SJSA1 (cell line): ENCODE measurements around the gene ZBED2. TPM values are rescaled to one million over a fixed set of nuclear protein-coding genes. Genes with fewer than 3 reads are reported as not detected.
"Not testable (repeated sequence)": the region's sequence is repeated elsewhere in the genome, so short reads cannot be mapped to it uniquely, and the experiment has no call there.

Experiments used
- DNase-seq, 2 experiments: peaks; one replicate each; pipeline ENCODE4 v3.0.0-alpha.2; 2015 to 2020; ENCODE audit warnings: low spot score in 2 of 2, low read depth in 1 of 2
- H3K27ac ChIP-seq: fragments of 250-450 bp; sonication (Bioruptor Pico); 2 replicates; pipeline ENCODE4 v1.5.1; 2020; ENCODE audit warnings: mild to moderate bottlenecking, moderate library complexity
- H3K27me3 ChIP-seq: fragments of 250-450 bp; sonication (Bioruptor Pico); replicated peaks from 2 replicates; pipeline ENCODE4 v1.5.1; 2020; ENCODE audit warnings: mild to moderate bottlenecking, moderate library complexity
- H3K36me3 ChIP-seq: fragments of 250-450 bp; sonication (Bioruptor Pico); 2 replicates; pipeline ENCODE4 v1.5.1; 2020; ENCODE audit warnings: mild to moderate bottlenecking
- H3K4me1 ChIP-seq: fragments of 250-450 bp; sonication (Bioruptor Pico); replicated peaks from 2 replicates; pipeline ENCODE4 v1.6.1; 2021; ENCODE audit warnings: mild to moderate bottlenecking
- H3K4me3 ChIP-seq: fragments of 250-450 bp; sonication (Bioruptor Pico); 2 replicates; pipeline ENCODE4 v1.5.1; 2020; ENCODE audit warnings: mild to moderate bottlenecking
- H3K9me3 ChIP-seq: fragments of 250-450 bp; sonication (Bioruptor Pico); replicated peaks from 2 replicates; pipeline ENCODE4 v1.5.1; 2020; ENCODE audit warnings: mild to moderate bottlenecking
- total RNA-seq: library from RNA; depleted of rRNA; stranded (reverse); fragments of >200 nt; shearing (Covaris generic); gene quantifications from 2 replicates; pipeline ENCODE4 v1.2.3, GENCODE V29; 2014; rRNA removed

The ZBED2 gene
- not detected in 2 replicates for total RNA-seq

DNA sequence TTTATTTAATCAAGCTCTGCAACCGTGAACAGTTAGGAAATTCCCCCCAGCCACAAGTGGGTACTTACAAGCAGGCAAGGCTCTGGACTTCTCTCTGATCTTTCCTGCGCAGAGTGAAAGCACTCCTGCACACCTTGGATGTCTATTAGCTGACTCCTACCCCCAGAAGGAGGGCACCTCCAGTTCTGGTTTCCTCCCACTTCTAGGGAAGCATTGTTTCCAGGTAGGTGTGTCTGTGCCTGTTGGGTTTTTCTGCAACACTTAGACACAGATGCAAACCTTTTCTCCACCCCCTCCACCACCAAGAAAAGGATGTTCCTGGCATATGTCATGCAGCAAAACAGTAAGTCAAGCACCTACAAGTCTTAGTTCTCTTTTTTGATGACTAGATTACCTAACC is at the start of gene ZBED2:
TSS of gene ZBED2 (minus strand) at position 115 of the 400 bp plus-strand sequence. CDS start 1,145 bp downstream, outside the sequence.
- Histone ChIP-seq H3K4me1 (peaks cover 52% of the 10 kb centered on the region), H3K27me3 (no peaks in the 10 kb centered on the region), H3K4me3 (no peak within 1 kb of the TSS), H3K36me3 (no peaks in the 10 kb centered on the region; the same call in 1 of the 2 replicates), H3K27ac (peak within 1 kb of the TSS; percentile 75; the same call in 1 of the 2 replicates), H3K9me3 (no peaks in the 10 kb centered on the region)
- no peak for DNase-seq

DNA sequence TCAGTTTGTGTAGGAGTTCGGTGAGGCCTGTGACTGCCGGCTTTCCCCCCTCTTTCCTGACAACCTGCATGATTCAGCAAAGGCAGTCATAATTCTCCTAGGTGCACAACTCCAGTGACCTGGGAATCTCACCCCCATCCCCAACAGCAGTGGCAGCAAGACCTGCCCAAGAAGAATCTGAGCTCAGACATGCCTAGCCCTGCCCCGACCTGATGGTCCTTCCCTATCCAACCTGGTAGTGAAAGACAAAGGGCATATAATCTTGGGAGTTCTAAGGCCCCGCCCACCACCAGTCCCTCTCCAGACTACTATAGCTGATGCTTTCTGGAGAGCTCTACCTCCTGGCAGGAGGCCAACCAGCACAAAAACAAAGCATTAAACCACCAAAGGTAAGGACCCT is 44.2 kb upstream of the ZBED2 start:
- H3K4me1 ChIP-seq, result no peaks in the 10 kb centered on the region
- H3K36me3 ChIP-seq, result no peaks in the 10 kb centered on the region
- no peak for DNase-seq
- no peak overlapping the region for H3K4me3 ChIP-seq
- no peaks in the 10 kb centered on the region for H3K9me3 ChIP-seq
- H3K27me3 ChIP-seq, result no peaks in the 10 kb centered on the region
- H3K27ac ChIP-seq, result no peak overlapping the region

DNA sequence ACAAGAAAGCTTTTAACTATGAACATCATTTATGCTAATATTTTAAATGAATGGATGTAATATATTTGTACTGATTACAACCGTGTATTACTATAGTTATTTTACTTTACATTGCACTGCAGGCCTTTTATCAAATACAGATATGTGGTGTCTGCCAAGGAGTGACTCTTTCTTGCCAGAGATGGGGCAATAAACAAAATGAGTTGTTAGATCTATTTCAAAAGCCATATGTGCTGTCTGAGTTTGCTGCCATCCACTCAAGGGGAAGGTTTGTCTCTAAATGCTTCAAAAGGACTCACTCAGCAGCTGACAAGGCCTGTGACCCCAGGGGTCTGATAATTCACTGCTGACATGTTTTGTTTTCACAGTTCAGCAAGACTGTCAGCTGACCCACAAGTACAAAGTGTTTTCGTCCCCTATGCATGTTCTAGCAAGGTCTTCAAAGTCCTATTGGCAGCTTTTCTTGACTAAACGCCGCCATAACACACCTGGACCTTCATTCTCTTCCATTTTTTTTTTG is 41.3 kb upstream of the ZBED2 start:
- no peaks in the 10 kb centered on the region for H3K9me3 ChIP-seq
- no peak for DNase-seq
- no peaks in the 10 kb centered on the region for H3K27me3 ChIP-seq
- H3K4me1 ChIP-seq, result no peaks in the 10 kb centered on the region
- no peaks in the 10 kb centered on the region for H3K36me3 ChIP-seq
- no peak overlapping the region for H3K27ac ChIP-seq
- no peak overlapping the region for H3K4me3 ChIP-seq

DNA sequence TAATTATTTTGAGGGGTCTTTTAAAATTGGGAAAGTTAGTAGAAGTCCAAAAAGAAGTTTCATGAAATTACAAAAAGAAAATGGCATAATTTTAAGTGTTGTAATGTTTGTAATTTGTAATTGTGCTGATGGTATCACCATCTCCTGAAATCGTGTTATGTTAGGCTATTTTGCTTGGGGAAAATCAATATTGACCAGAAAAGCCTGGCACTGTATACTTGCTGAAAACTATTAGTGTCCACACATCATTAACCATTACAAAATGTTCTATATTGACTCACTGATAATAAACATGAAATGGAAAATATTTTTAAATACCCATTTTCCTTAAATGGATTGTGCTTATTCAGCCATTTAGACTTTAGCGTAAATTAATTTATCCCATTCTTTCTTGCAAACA is 40.3 kb upstream of the ZBED2 start:
- Histone ChIP-seq H3K9me3 (no peaks in the 10 kb centered on the region), H3K4me1 (no peaks in the 10 kb centered on the region), H3K27me3 (no peaks in the 10 kb centered on the region), H3K36me3 (no peaks in the 10 kb centered on the region), H3K27ac (no peak overlapping the region), H3K4me3 (no peak overlapping the region)
- DNase-seq, result no peak

- DNase-seq, H3K27me3 ChIP-seq, H3K4me3 ChIP-seq, H3K36me3 ChIP-seq, H3K27ac ChIP-seq, H3K4me1 ChIP-seq, H3K9me3 ChIP-seq: not testable (repeated sequence)
These were observed 35.5 kb upstream of the ZBED2 start for GRCh38 chr3:111630638-111631037.

GRCh38 chr3:111629018-111629417 is 33.9 kb upstream of the ZBED2 start:
- not testable (repeated sequence) for H3K4me1 ChIP-seq, DNase-seq, H3K27ac ChIP-seq, H3K4me3 ChIP-seq, H3K9me3 ChIP-seq, H3K36me3 ChIP-seq, H3K27me3 ChIP-seq

DNA sequence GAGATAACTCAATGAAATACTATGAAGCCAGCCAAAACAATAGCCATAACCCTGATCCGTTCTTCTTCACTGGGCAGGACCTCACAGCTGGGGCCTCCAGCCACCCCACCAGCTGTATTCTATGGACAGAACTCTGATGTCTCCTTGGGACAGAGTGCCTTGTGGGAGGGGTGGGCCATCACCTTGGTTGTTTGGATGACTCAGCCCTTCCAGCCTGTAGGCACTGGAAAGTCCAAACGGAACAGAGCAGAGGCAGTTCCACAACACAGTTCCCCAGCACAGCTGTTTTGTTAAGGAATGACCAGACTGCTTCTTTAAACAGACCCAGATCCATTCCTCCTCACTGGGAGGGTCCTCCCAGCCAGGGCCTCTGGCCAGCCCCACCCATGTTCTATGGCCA is 31.9 kb upstream of the ZBED2 start:
- Histone ChIP-seq H3K4me1 (peaks cover 8% of the 10 kb centered on the region), H3K27me3 (no peaks in the 10 kb centered on the region), H3K27ac (no peak overlapping the region), H3K36me3 (no peaks in the 10 kb centered on the region), H3K9me3 (0 out of 2 replicates have a peak, but pooled peaks cover 2% of the 10 kb centered on the region), H3K4me3 (no peak overlapping the region)
- peak; percentile 23 to 58 for DNase-seq

- no peak for DNase-seq
- Histone ChIP-seq H3K9me3 (no peaks in the 10 kb centered on the region), H3K36me3 (no peaks in the 10 kb centered on the region), H3K4me3 (no peak overlapping the region), H3K4me1 (peaks cover 21% of the 10 kb centered on the region), H3K27ac (no peak overlapping the region), H3K27me3 (no peaks in the 10 kb centered on the region)
These were observed 26.4 kb upstream of the ZBED2 start for GRCh38 chr3:111621535-111621934.

DNA sequence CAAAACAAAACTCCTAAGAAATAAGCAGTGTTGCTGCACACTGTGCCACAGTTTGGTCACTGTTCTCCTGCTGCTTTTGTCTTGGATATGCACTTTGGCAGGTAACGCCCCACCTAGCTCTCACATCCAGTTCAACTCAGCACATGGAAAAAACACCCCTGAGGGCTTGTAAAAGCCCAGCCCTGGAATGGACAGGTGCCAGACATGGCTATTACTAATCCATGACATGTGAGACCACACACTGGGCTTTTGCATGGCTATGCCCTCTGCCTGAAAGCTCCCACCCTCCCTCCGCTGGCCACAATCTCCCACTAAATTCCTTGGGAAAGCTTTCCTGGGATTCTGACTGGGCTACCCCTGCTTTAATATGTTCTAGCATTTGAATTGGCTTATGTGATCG is 24.7 kb upstream of the ZBED2 start:
- H3K36me3 ChIP-seq, result no peaks in the 10 kb centered on the region
- H3K9me3 ChIP-seq, result no peaks in the 10 kb centered on the region
- DNase-seq, result peak; percentile 75 to 82
- peak overlapping the region; percentile 58 for H3K27ac ChIP-seq
- H3K27me3 ChIP-seq, result no peaks in the 10 kb centered on the region
- H3K4me3 ChIP-seq, result no peak overlapping the region
- H3K4me1 ChIP-seq, result peaks cover 21% of the 10 kb centered on the region

DNA sequence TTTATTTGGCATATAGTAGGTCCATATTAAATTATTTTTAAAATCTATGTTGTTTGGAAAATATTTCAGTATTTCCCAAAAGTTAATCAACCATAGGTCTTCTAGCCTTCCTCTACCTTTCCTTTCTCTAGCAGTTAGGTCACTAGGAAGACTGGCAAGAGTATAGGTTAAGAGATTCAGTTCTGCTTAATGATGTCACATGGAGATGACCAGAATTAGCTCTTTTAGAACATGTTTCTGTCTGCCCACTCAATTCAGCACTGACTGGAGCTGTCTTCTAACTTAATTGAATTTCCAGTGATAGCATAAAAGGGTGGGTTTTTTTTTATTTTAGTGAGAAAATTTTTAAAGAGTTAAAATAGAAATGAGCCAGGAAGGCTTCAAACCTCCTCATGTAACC is 23.8 kb upstream of the ZBED2 start:
- Histone ChIP-seq H3K9me3 (no peaks in the 10 kb centered on the region), H3K27me3 (no peaks in the 10 kb centered on the region), H3K4me3 (no peak overlapping the region), H3K36me3 (no peaks in the 10 kb centered on the region), H3K4me1 (peaks cover 21% of the 10 kb centered on the region), H3K27ac (no peak overlapping the region)
- DNase-seq, result no peak

GRCh38 chr3:111617912-111618601 is 22.9 kb upstream of the ZBED2 start:
- Histone ChIP-seq H3K9me3 (no peaks in the 10 kb centered on the region), H3K27me3 (no peaks in the 10 kb centered on the region), H3K4me3 (no peak overlapping the region), H3K27ac (no peak overlapping the region), H3K36me3 (no peaks in the 10 kb centered on the region), H3K4me1 (peaks cover 21% of the 10 kb centered on the region)
- DNase-seq, result no peak

GRCh38 chr3:111617406-111617805 is 22.3 kb upstream of the ZBED2 start:
- no peak for DNase-seq
- Histone ChIP-seq H3K27me3 (no peaks in the 10 kb centered on the region), H3K4me1 (peaks cover 21% of the 10 kb centered on the region), H3K4me3 (no peak overlapping the region), H3K9me3 (no peaks in the 10 kb centered on the region), H3K36me3 (no peaks in the 10 kb centered on the region), H3K27ac (no peak overlapping the region)

DNA sequence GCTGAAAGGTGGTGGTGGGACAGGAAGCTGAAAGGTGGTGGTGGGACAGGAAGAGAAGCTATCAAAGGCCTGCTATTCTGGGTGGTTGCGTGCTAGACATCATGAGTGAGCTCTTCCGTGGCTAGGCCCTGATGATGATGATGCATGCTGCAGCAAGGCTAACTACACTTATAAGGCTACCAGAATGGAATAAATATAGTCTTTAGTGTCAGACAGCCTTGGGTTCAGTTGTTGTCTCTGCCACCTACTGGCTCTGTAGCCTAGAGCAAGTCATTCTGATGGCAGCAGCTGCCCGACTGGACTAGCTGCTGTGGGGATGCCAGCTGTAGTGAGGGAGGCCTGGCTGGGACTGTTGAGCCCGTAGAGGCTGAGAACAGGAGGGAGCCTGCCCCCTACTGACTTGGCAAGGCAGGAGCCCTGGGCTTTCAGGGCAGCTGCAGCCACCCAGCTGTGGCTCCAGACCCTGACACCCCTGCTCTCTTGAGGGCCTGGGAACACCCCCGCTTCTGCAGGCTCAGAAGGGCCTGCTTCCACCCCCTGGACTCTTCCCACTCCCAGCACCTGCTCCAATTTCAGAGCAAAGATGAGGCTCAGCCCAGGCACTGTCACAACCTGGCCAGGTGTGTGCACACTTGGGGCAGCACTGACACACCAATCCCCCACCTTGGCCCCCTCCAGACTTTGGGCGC is 21.4 kb upstream of the ZBED2 start:
- Histone ChIP-seq H3K36me3 (no peaks in the 10 kb centered on the region), H3K9me3 (no peaks in the 10 kb centered on the region), H3K27ac (no peak overlapping the region), H3K4me1 (peaks cover 21% of the 10 kb centered on the region), H3K4me3 (no peak overlapping the region), H3K27me3 (no peaks in the 10 kb centered on the region)
- DNase-seq, result peak in 1 of 2 experiments; percentile 47

- H3K4me3 ChIP-seq, result no peak overlapping the region
- peaks cover 21% of the 10 kb centered on the region for H3K4me1 ChIP-seq
- no peaks in the 10 kb centered on the region for H3K27me3 ChIP-seq
- H3K36me3 ChIP-seq, result no peaks in the 10 kb centered on the region
- H3K27ac ChIP-seq, result no peak overlapping the region
- no peak for DNase-seq
- no peaks in the 10 kb centered on the region for H3K9me3 ChIP-seq
These were observed 20.7 kb upstream of the ZBED2 start for GRCh38 chr3:111615880-111616279.
